SU-DHL-6 (cell line): Measurements from ENCODE around the gene TNNC1.

ENCODE experiments used
- H2AFZ ChIP-seq: fragments of 200-600 bp; sonication (generic); 2 replicates; pipeline ENCODE4 v1.6.1; 2014; ENCODE audit warnings: low read depth, mild to moderate bottlenecking, moderate library complexity, mixed read lengths, antibody characterized with exemption, low read length; ENCODE audit not compliant: severe bottlenecking
- H3F3A ChIP-seq: fragments of 200-600 bp; shearing (Covaris generic); 2 replicates; pipeline ENCODE4 v1.6.0; 2016; ENCODE audit warnings: antibody characterized with exemption, mild to moderate bottlenecking; ENCODE audit not compliant: insufficient read depth
- H3K27ac ChIP-seq: fragments of 200-600 bp; sonication (generic); 2 replicates; pipeline ENCODE4 v1.5.1; 2016; ENCODE audit warnings: low read depth, mild to moderate bottlenecking, low read length, moderate library complexity, mixed read lengths
- H3K27me3 ChIP-seq: fragments of 200-600 bp; sonication (generic), shearing (Covaris generic); 2 replicates; pipeline ENCODE4 v1.6.0; 2014; ENCODE audit warnings: mild to moderate bottlenecking, low read length
- H3K36me3 ChIP-seq: fragments of 200-600 bp; sonication (generic); 2 replicates; pipeline ENCODE4 v1.6.1; 2014; ENCODE audit warnings: mild to moderate bottlenecking, low read length, mixed read lengths
- H3K4me2 ChIP-seq: fragments of 300-600, 200-600 bp; shearing (Covaris generic), sonication (generic); 2 replicates; pipeline ENCODE4 v1.6.0; 2014; ENCODE audit warnings: low read length, low read depth, mild to moderate bottlenecking; ENCODE audit not compliant: poor library complexity, severe bottlenecking
- H3K4me3 ChIP-seq: fragments of 200-600 bp; sonication (generic); 2 replicates; pipeline ENCODE4 v1.5.1; 2014; ENCODE audit warnings: antibody characterized with exemption, low read length, mild to moderate bottlenecking, mixed read lengths; ENCODE audit not compliant: insufficient read depth, poor library complexity, severe bottlenecking
- H3K79me2 ChIP-seq: fragments of 200-600 bp; sonication (generic); 2 replicates; pipeline ENCODE4 v1.6.1; 2014; ENCODE audit warnings: mild to moderate bottlenecking, low read length, moderate library complexity; ENCODE audit not compliant: insufficient read depth
- H3K9ac ChIP-seq: fragments of 200-600 bp; sonication (generic); 2 replicates; pipeline ENCODE4 v1.7.0; 2014; ENCODE audit warnings: mild to moderate bottlenecking, low read length
- H3K9me2 ChIP-seq: fragments of 200-600 bp; sonication (generic); replicated peaks from 2 replicates; pipeline ENCODE4 v1.6.1; 2014; ENCODE audit warnings: low read length; ENCODE audit not compliant: insufficient read depth
- H3K9me3 ChIP-seq: fragments of 200-600 bp; sonication (generic); 2 replicates; pipeline ENCODE4 v1.6.1; 2014; ENCODE audit warnings: low read length, mixed read lengths; ENCODE audit not compliant: insufficient read depth
- H4K20me1 ChIP-seq: fragments of 200-600 bp; sonication (generic); 2 replicates; pipeline ENCODE4 v1.6.1; 2014; ENCODE audit warnings: low read depth, mild to moderate bottlenecking, antibody characterized with exemption, low read length, moderate library complexity, mixed read lengths
- EZH2phosphoT487 ChIP-seq: fragments of 200-600 bp; sonication (generic), shearing (Covaris generic); conservative IDR thresholded peaks from 2 replicates; pipeline ENCODE4 v1.6.1; 2018; ENCODE audit warnings: mild to moderate bottlenecking, antibody characterized with exemption, low read length, moderate library complexity, mixed read lengths
- TF ChIP-seq, protein P1 (sequence below): fragments of 200-600 bp; sonication (generic); IDR thresholded peaks from one replicate; pipeline ENCODE4 v1.5.1; 2017; ENCODE audit warnings: antibody characterized with exemption, mild to moderate bottlenecking, low read length, moderate library complexity; ENCODE audit not compliant: insufficient read depth, poor library complexity, severe bottlenecking

The TNNC1 gene

DNA sequence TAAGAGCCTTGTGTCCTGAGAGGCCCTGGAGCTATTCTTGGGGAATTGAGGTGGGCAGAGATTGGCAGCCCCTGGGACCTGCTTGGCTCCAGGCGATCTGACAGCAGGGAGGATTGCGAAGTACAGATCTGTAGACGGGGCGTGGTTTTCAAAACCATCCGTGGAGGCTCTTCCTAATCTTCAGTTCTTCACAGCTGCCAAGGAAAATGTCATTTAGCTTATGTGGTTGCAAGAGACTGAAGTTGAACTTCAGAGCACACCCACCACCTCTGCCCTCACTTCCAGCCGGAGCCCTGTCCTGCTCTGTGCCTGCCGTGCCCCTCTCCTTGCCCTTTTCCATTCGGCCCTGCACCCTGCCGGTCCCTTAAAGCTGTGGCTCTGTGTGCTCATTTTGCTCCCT is 14.5 kb upstream of the TNNC1 start:
- H3K79me2 ChIP-seq = no peaks in the 10 kb centered on the region; the same call in 1 of the 2 replicates
- no peaks in the 10 kb centered on the region for H3K36me3 ChIP-seq
- H3K9me3 ChIP-seq = no peaks in the 10 kb centered on the region
- H3K4me3 ChIP-seq = no peak overlapping the region
- H3F3A ChIP-seq = no peaks in the 10 kb centered on the region
- no peaks in the 10 kb centered on the region for H4K20me1 ChIP-seq
- no peak overlapping the region for H3K27ac ChIP-seq
- TF ChIP-seq, protein P1, sequence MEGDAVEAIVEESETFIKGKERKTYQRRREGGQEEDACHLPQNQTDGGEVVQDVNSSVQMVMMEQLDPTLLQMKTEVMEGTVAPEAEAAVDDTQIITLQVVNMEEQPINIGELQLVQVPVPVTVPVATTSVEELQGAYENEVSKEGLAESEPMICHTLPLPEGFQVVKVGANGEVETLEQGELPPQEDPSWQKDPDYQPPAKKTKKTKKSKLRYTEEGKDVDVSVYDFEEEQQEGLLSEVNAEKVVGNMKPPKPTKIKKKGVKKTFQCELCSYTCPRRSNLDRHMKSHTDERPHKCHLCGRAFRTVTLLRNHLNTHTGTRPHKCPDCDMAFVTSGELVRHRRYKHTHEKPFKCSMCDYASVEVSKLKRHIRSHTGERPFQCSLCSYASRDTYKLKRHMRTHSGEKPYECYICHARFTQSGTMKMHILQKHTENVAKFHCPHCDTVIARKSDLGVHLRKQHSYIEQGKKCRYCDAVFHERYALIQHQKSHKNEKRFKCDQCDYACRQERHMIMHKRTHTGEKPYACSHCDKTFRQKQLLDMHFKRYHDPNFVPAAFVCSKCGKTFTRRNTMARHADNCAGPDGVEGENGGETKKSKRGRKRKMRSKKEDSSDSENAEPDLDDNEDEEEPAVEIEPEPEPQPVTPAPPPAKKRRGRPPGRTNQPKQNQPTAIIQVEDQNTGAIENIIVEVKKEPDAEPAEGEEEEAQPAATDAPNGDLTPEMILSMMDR = no peak
- no peak for TF ChIP-seq EZH2phosphoT487
- no peak overlapping the region for H2AFZ ChIP-seq
- H3K9ac ChIP-seq = no peak overlapping the region
- H3K4me2 ChIP-seq = no peak overlapping the region
- no peaks in the 10 kb centered on the region for H3K9me2 ChIP-seq
- H3K27me3 ChIP-seq = no peaks in the 10 kb centered on the region

DNA sequence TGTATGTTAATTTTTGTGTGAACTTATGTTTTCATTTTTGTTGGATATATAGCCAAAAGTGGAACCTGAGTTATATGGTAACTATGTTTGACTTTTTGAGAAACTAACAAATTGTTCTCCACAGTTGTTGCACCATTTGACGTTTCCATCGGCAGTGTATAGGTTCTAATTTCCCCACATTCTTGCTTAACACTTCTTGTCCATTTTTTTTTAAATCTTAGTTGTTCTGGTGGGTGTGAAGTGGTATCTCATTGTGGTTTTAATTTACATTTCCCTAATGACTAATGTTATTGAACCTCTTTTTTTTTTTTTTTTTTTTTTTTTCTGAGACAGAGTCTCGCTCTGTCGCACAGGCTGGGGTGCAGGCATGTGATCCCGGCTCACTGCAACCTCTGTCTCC is 9.6 kb upstream of the TNNC1 start:
- Histone ChIP-seq H3K4me2 (no peak overlapping the region), H3K79me2 (peaks cover 4% of the 10 kb centered on the region), H4K20me1 (no peaks in the 10 kb centered on the region), H3K27me3 (no peaks in the 10 kb centered on the region), H3K9me2 (no peaks in the 10 kb centered on the region), H3K4me3 (no peak overlapping the region), H3K9ac (no peak overlapping the region), H3K36me3 (peaks cover 3% of the 10 kb centered on the region; the same call in 1 of the 2 replicates), H2AFZ (no peak overlapping the region), H3K27ac (no peak overlapping the region), H3K9me3 (no peaks in the 10 kb centered on the region), H3F3A (no peaks in the 10 kb centered on the region)
- TF ChIP-seq, protein P1 = no peak
- TF ChIP-seq EZH2phosphoT487 = no peak

- Histone ChIP-seq H3K79me2 (peaks cover 4% of the 10 kb centered on the region), H3K27me3 (no peaks in the 10 kb centered on the region), H3K9me2 (no peaks in the 10 kb centered on the region), H2AFZ (no peak overlapping the region), H3K4me2 (no peak overlapping the region), H4K20me1 (no peaks in the 10 kb centered on the region), H3K9ac (no peak overlapping the region), H3K36me3 (peaks cover 3% of the 10 kb centered on the region; the same call in 1 of the 2 replicates), H3F3A (peaks cover 5% of the 10 kb centered on the region; the same call in 1 of the 2 replicates), H3K27ac (no peak overlapping the region), H3K4me3 (no peak overlapping the region), H3K9me3 (no peaks in the 10 kb centered on the region)
- TF ChIP-seq, protein P1 = no peak
- no peak for TF ChIP-seq EZH2phosphoT487
Observed at GRCh38 chr3:52461874-52462273, 8.0 kb upstream of the TNNC1 start.
